ENCODE measurements around the gene PSMB5. TPM values are rescaled to one million over a fixed set of nuclear protein-coding genes. Genes with fewer than 3 reads are reported as not detected.

The PSMB5 gene
- total and polyA plus RNA-seq, 5 donors from 2014 or later: 13.8 to 50.9 (median 32.6) TPM

GRCh38 chr14:22985894-22986507 is 48.7 kb downstream of the PSMB5 start:
- H3K4me1 ChIP-seq (ENCODE audit: control insufficient read depth, insufficient read depth, low read length, poor library complexity, severe bottlenecking): peaks cover 25% of the 10 kb centered on the region
- no peak overlapping the region for H3K27ac ChIP-seq (ENCODE audit: insufficient read depth, low read length, poor library complexity, severe bottlenecking)
- no peak for DNase-seq
- Mint-ChIP-seq H3K9me3 (no peaks in the 10 kb centered on the region), H3K4me3 (no peak overlapping the region), H3K36me3 (peaks cover 25% of the 10 kb centered on the region), H3K27ac (peak overlapping the region in 1 of 3 donors; percentile 33), H3K4me1 (peaks cover 0 to 4% (median 0%) of the 10 kb centered on the region in 4 donors), H3K27me3 (no peaks in the 10 kb centered on the region)
- ATAC-seq (ENCODE audit: low read depth in 2 of 2): no peak
- H3K9me3 ChIP-seq (ENCODE audit: control insufficient read depth in 2 of 2, low read length in 2 of 2): no peaks in the 10 kb centered on the region
- H3K4me3 ChIP-seq (ENCODE audit: low read depth, low read length): no peak overlapping the region
- no peaks in the 10 kb centered on the region for H3K27me3 ChIP-seq (ENCODE audit: control insufficient read depth, insufficient read depth, low read length)
- H3K36me3 ChIP-seq (ENCODE audit: control insufficient read depth, insufficient read depth, low read length): no peaks in the 10 kb centered on the region

GRCh38 chr14:22984959-22985658 is 49.6 kb downstream of the PSMB5 start:
- H3K27ac ChIP-seq (ENCODE audit: insufficient read depth, low read length, poor library complexity, severe bottlenecking): no peak overlapping the region
- no peak overlapping the region for H3K4me3 ChIP-seq (ENCODE audit: low read depth, low read length)
- H3K36me3 Mint-ChIP-seq: peaks cover 23% of the 10 kb centered on the region
- ATAC-seq (ENCODE audit: low read depth in 2 of 2): no peak
- no peaks in the 10 kb centered on the region for H3K9me3 ChIP-seq (ENCODE audit: control insufficient read depth in 2 of 2, low read length in 2 of 2)
- H3K4me1 ChIP-seq (ENCODE audit: control insufficient read depth, insufficient read depth, low read length, poor library complexity, severe bottlenecking): peaks cover 33% of the 10 kb centered on the region
- H3K4me1 Mint-ChIP-seq: peaks cover 0 to 8% (median 1%) of the 10 kb centered on the region in 4 donors
- H3K36me3 ChIP-seq (ENCODE audit: control insufficient read depth, insufficient read depth, low read length): no peaks in the 10 kb centered on the region
- H3K4me3 Mint-ChIP-seq: peak overlapping the region in 2 of 4 donors; percentile 33 to 78
- peak overlapping the region in 1 of 3 donors; percentile 2 for H3K27ac Mint-ChIP-seq
- DNase-seq: no peak
- H3K27me3 Mint-ChIP-seq: peaks cover 3% of the 10 kb centered on the region
- peaks cover 1% of the 10 kb centered on the region for H3K27me3 ChIP-seq (ENCODE audit: control insufficient read depth, insufficient read depth, low read length)
- no peaks in the 10 kb centered on the region for H3K9me3 Mint-ChIP-seq

- H3K27ac Mint-ChIP-seq: peak within 1 kb of the TSS in 1 of 3 donors; percentile 46
- no peaks in the 10 kb centered on the region for H3K9me3 Mint-ChIP-seq
- Histone ChIP-seq H3K27me3 (ENCODE audit: control insufficient read depth, insufficient read depth, low read length) (peaks cover 2% of the 10 kb centered on the region), H3K4me1 (ENCODE audit: control insufficient read depth, insufficient read depth, low read length, poor library complexity, severe bottlenecking) (peaks cover 33% of the 10 kb centered on the region), H3K4me3 (ENCODE audit: low read depth, low read length) (peak within 1 kb of the TSS; percentile 93), H3K27ac (ENCODE audit: insufficient read depth, low read length, poor library complexity, severe bottlenecking) (no peak within 1 kb of the TSS), H3K9me3 (ENCODE audit: control insufficient read depth in 2 of 2, low read length in 2 of 2) (no peaks in the 10 kb centered on the region), H3K36me3 (ENCODE audit: control insufficient read depth, insufficient read depth, low read length) (no peaks in the 10 kb centered on the region)
- DNase-seq: peak; percentile 55 to 84 (median 69)
- peaks cover 20% of the 10 kb centered on the region for H3K27me3 Mint-ChIP-seq
- H3K4me3 Mint-ChIP-seq: peak within 1 kb of the TSS in 3 of 4 donors; percentile 61 to 85 (median 81)
- peak; percentile 46 to 47 for ATAC-seq (ENCODE audit: low read depth in 2 of 2)
- H3K4me1 Mint-ChIP-seq: peaks cover 0 to 12% (median 3%) of the 10 kb centered on the region in 4 donors
- H3K36me3 Mint-ChIP-seq: peaks cover 7% of the 10 kb centered on the region
These were observed 52.0 kb downstream of the PSMB5 start, which contains the start of gene AJUBA for GRCh38 chr14:22982477-22983245. Gene AJUBA (minus strand): TSS chr14:22982551. CDS start chr14:22982266, 285 bp downstream.

- DNase-seq (peak in 1 of 3 donors; percentile 13), ATAC-seq (ENCODE audit: low read depth in 2 of 2) (no peak)
- Histone ChIP-seq H3K4me1 (ENCODE audit: control insufficient read depth, insufficient read depth, low read length, poor library complexity, severe bottlenecking) (peaks cover 33% of the 10 kb centered on the region), H3K36me3 (ENCODE audit: control insufficient read depth, insufficient read depth, low read length) (no peaks in the 10 kb centered on the region), H3K27me3 (ENCODE audit: control insufficient read depth, insufficient read depth, low read length) (peaks cover 4% of the 10 kb centered on the region), H3K4me3 (ENCODE audit: low read depth, low read length) (no peak overlapping the region), H3K27ac (ENCODE audit: insufficient read depth, low read length, poor library complexity, severe bottlenecking) (no peak overlapping the region), H3K9me3 (ENCODE audit: control insufficient read depth in 2 of 2, low read length in 2 of 2) (no peaks in the 10 kb centered on the region)
- H3K4me3 Mint-ChIP-seq: peak overlapping the region in 3 of 4 donors; percentile 61 to 81 (median 81)
- peaks cover 3% of the 10 kb centered on the region for H3K36me3 Mint-ChIP-seq
- H3K4me1 Mint-ChIP-seq: peaks cover 0 to 12% (median 3%) of the 10 kb centered on the region in 4 donors
- peaks cover 25% of the 10 kb centered on the region for H3K27me3 Mint-ChIP-seq
- peak overlapping the region in 1 of 3 donors; percentile 46 for H3K27ac Mint-ChIP-seq
- H3K9me3 Mint-ChIP-seq: no peaks in the 10 kb centered on the region
These were observed 52.7 kb downstream of the PSMB5 start for GRCh38 chr14:22981876-22982476.

GRCh38 chr14:22981090-22981875 is 53.4 kb downstream of the PSMB5 start:
- DNase-seq (peak in 2 of 3 donors; percentile 29 to 30), ATAC-seq (ENCODE audit: low read depth in 2 of 2) (peak in 1 of 2 donors; percentile 9)
- Histone ChIP-seq H3K36me3 (ENCODE audit: control insufficient read depth, insufficient read depth, low read length) (no peaks in the 10 kb centered on the region), H3K27me3 (ENCODE audit: control insufficient read depth, insufficient read depth, low read length) (peaks cover 5% of the 10 kb centered on the region), H3K9me3 (ENCODE audit: control insufficient read depth in 2 of 2, low read length in 2 of 2) (no peaks in the 10 kb centered on the region), H3K27ac (ENCODE audit: insufficient read depth, low read length, poor library complexity, severe bottlenecking) (no peak overlapping the region), H3K4me1 (ENCODE audit: control insufficient read depth, insufficient read depth, low read length, poor library complexity, severe bottlenecking) (peaks cover 33% of the 10 kb centered on the region), H3K4me3 (ENCODE audit: low read depth, low read length) (peak overlapping the region; percentile 19)
- Mint-ChIP-seq H3K27ac (peak overlapping the region in 2 of 3 donors; percentile 12 to 62), H3K36me3 (no peaks in the 10 kb centered on the region), H3K4me3 (peak overlapping the region; percentile 42 to 85 (median 71)), H3K27me3 (peaks cover 32% of the 10 kb centered on the region), H3K4me1 (peaks cover 0 to 9% (median 3%) of the 10 kb centered on the region in 4 donors), H3K9me3 (no peaks in the 10 kb centered on the region)

- Mint-ChIP-seq H3K27me3 (peaks cover 33% of the 10 kb centered on the region), H3K9me3 (no peaks in the 10 kb centered on the region), H3K4me1 (peaks cover 0 to 9% (median 3%) of the 10 kb centered on the region in 4 donors), H3K27ac (peak overlapping the region in 1 of 3 donors; percentile 62), H3K4me3 (peak overlapping the region; percentile 67 to 85 (median 72)), H3K36me3 (no peaks in the 10 kb centered on the region)
- no peaks in the 10 kb centered on the region for H3K36me3 ChIP-seq (ENCODE audit: control insufficient read depth, insufficient read depth, low read length)
- H3K27me3 ChIP-seq (ENCODE audit: control insufficient read depth, insufficient read depth, low read length): peaks cover 5% of the 10 kb centered on the region
- ATAC-seq (ENCODE audit: low read depth in 2 of 2) (peak in 1 of 2 donors; percentile 9), DNase-seq (peak; percentile 8 to 25 (median 13))
- peaks cover 33% of the 10 kb centered on the region for H3K4me1 ChIP-seq (ENCODE audit: control insufficient read depth, insufficient read depth, low read length, poor library complexity, severe bottlenecking)
- peak overlapping the region; percentile 19 for H3K4me3 ChIP-seq (ENCODE audit: low read depth, low read length)
- H3K9me3 ChIP-seq (ENCODE audit: control insufficient read depth in 2 of 2, low read length in 2 of 2): no peaks in the 10 kb centered on the region
- H3K27ac ChIP-seq (ENCODE audit: insufficient read depth, low read length, poor library complexity, severe bottlenecking): no peak overlapping the region
These were observed 54.0 kb downstream of the PSMB5 start for GRCh38 chr14:22980672-22981089.
